OCI-LY1 (cell line): ENCODE data around the gene TRIM62.
A peak's percentile ranks its signal among the peaks of the same experiment; 100 is the strongest.

Experiments used
- H2AFZ ChIP-seq: fragments of 200-600 bp; sonication (generic), shearing (Covaris generic); 2 replicates; pipeline ENCODE4 v1.6.0; 2014; ENCODE audit warnings: antibody characterized with exemption, mild to moderate bottlenecking, low read length
- H3F3A ChIP-seq: fragments of 200-600 bp; sonication (generic), shearing (Covaris generic); 2 replicates; pipeline ENCODE4 v1.6.0; 2014; ENCODE audit warnings: mild to moderate bottlenecking, antibody characterized with exemption, low read length, moderate library complexity; ENCODE audit not compliant: insufficient read depth
- H3K27ac ChIP-seq: fragments of 200-600 bp; sonication (generic); 2 replicates; pipeline ENCODE4 v1.5.1; 2014; ENCODE audit warnings: low read length, mixed run types, mild to moderate bottlenecking, low read depth; ENCODE audit not compliant: poor library complexity, severe bottlenecking
- H3K27me3 ChIP-seq: fragments of 200-600 bp; sonication (generic); 2 replicates; pipeline ENCODE4 v1.6.0; 2014; ENCODE audit warnings: antibody characterized with exemption, mild to moderate bottlenecking, low read length, moderate library complexity; ENCODE audit not compliant: insufficient read depth
- H3K36me3 ChIP-seq: fragments of 200-600 bp; sonication (generic); 2 replicates; pipeline ENCODE4 v1.6.1; 2014; ENCODE audit warnings: mild to moderate bottlenecking, antibody characterized with exemption, low read length, moderate library complexity, mixed read lengths; ENCODE audit not compliant: insufficient read depth
- H3K4me1 ChIP-seq: fragments of 200-600 bp; sonication (generic); 2 replicates; pipeline ENCODE4 v1.5.1; 2014; ENCODE audit warnings: mild to moderate bottlenecking, low read length, moderate library complexity; ENCODE audit not compliant: insufficient read depth, severe bottlenecking
- H3K4me2 ChIP-seq: fragments of 200-600 bp; sonication (generic), shearing (Covaris generic); 2 replicates; pipeline ENCODE4 v1.6.1; 2014; ENCODE audit warnings: low read length
- H3K4me3 ChIP-seq: fragments of 200-600 bp; sonication (generic); 2 replicates; pipeline ENCODE4 v1.5.1; 2014; ENCODE audit warnings: low read length, low read depth, mild to moderate bottlenecking, mixed read lengths; ENCODE audit not compliant: poor library complexity, severe bottlenecking
- H3K79me2 ChIP-seq: fragments of 200-600 bp; shearing (Covaris generic); 2 replicates; pipeline ENCODE4 v1.6.1; 2016; ENCODE audit warnings: mixed run types, low read length, mixed read lengths; ENCODE audit not compliant: insufficient read depth
- H3K9ac ChIP-seq: fragments of 200-600 bp; sonication (generic), shearing (Covaris generic); 2 replicates; pipeline ENCODE4 v1.6.1; 2014; ENCODE audit warnings: mild to moderate bottlenecking, low read length, mixed read lengths
- H3K9me2 ChIP-seq: fragments of 200-600 bp; sonication (generic), shearing (Covaris generic); 2 replicates; pipeline ENCODE4 v1.6.1; 2014; ENCODE audit warnings: low read depth, mild to moderate bottlenecking, low read length, mixed read lengths
- H3K9me3 ChIP-seq: fragments of 200-600 bp; shearing (Covaris generic); 2 replicates; pipeline ENCODE4 v1.6.1; 2014; ENCODE audit warnings: low read length, mixed read lengths
- H4K20me1 ChIP-seq: fragments of 200-600 bp; sonication (generic), shearing (Covaris generic); 2 replicates; pipeline ENCODE4 v1.6.0; 2016; ENCODE audit warnings: mild to moderate bottlenecking, low read length; ENCODE audit not compliant: insufficient read depth
- CTCF ChIP-seq: fragments of 200-600 bp; sonication (generic), shearing (Covaris generic); IDR thresholded peaks from 2 replicates; pipeline ENCODE4 v1.5.1; 2017; ENCODE audit warnings: mild to moderate bottlenecking, antibody characterized with exemption, low read length, moderate library complexity, mixed read lengths
- EZH2 ChIP-seq: fragments of 200-600 bp; sonication (generic), shearing (Covaris generic); IDR thresholded peaks from 2 replicates; pipeline ENCODE4 v1.8.0; 2017; ENCODE audit warnings: borderline replicate concordance, mixed run types, mild to moderate bottlenecking, antibody characterized with exemption, low read length, moderate library complexity, mixed read lengths

TRIM62 gene

DNA sequence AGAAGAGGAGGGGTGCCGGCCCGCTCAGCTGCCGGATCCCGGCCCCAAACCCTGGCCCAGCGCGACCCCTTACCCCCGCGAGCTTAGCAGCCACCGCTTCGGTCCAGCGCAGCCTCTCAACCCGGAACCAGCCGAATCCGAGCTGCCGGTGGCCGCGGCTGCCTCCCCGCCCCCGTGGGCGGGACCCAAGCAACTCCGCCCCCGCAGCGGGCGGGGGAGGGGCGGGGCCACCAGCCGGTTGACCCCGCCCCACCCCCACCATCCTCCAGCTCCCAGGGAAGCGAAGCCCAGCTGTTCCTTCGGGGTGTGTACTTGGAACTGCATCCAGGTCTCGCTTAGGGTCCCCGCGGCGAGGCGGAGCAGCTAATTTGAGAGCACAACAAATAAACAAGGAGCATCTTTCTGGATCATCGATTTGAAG is at the start of gene TRIM62:
TSS of gene TRIM62 (minus strand) at position 123 of the 421 bp plus-strand sequence. CDS start 611 bp downstream, outside the sequence.
- H2AFZ ChIP-seq: no peak within 1 kb of the TSS
- no peaks in the 10 kb centered on the region for H4K20me1 ChIP-seq
- H3K9ac ChIP-seq: peak within 1 kb of the TSS; percentile 30
- no peaks in the 10 kb centered on the region for H3K9me3 ChIP-seq
- H3K27me3 ChIP-seq: no peaks in the 10 kb centered on the region
- H3K36me3 ChIP-seq: no peaks in the 10 kb centered on the region
- H3K27ac ChIP-seq: no peak within 1 kb of the TSS
- no peaks in the 10 kb centered on the region for H3K9me2 ChIP-seq
- TF ChIP-seq CTCF: no peak
- TF ChIP-seq EZH2: no peak
- peak within 1 kb of the TSS; percentile 75 for H3K4me2 ChIP-seq
- peaks cover 15% of the 10 kb centered on the region for H3K4me1 ChIP-seq
- H3F3A ChIP-seq: no peaks in the 10 kb centered on the region
- peak within 1 kb of the TSS; percentile 67 for H3K4me3 ChIP-seq
- H3K79me2 ChIP-seq: no peaks in the 10 kb centered on the region

DNA sequence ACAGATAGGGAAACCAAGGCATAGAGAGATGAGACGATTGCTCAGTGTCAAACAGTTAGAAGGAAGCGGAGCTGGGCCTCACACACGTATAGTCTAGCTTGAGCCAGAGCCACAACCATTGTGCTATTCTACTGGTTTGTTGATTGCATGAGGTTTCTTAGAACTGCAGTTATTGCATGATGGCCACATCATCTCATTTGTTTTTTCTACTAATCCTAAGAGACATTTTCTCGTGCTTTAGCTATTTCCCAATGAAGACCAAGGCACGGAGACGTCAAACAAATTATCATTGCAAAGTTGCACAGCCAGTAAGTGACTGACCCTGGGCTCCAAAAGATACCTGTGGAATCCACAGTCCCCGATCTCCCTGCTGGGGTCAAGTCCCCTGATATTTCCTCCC is 49.3 kb upstream of the TRIM62 start:
- no peak overlapping the region for H3K4me3 ChIP-seq
- TF ChIP-seq EZH2 (no peak), CTCF (no peak)
- H3K4me2 ChIP-seq: no peak overlapping the region

DNA sequence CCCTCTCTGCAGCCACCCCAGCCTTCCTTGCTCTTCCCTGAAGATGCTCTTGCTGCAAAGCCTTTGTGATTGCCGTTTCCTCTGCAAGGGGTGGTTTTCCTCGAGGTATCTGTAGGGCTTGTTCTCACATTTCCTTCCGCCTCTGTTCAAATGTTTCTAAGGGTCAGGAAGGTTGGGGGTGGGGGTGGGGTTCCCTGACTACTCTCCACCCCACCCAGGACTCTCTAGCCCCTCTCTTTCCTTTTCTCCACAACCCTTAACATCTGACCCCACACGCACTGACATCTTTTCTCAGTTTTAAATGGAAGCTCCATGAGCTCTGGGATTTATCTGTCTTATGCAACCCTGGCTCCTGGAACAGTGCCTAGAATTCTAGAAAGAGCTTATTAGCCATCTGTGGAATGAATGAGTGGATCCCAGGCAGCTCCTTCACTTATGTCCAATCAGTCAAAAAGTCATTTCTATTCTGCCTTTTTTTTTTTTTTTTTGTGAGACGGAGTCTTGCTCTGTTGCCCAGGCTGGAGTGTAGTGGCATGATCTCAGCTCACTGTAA is 47.2 kb upstream of the TRIM62 start:
- Histone ChIP-seq H3K27me3 (peaks cover 5% of the 10 kb centered on the region; the same call in 1 of the 2 replicates), H2AFZ (no peak overlapping the region), H4K20me1 (no peaks in the 10 kb centered on the region), H3K79me2 (no peaks in the 10 kb centered on the region), H3K27ac (no peak overlapping the region), H3K36me3 (no peaks in the 10 kb centered on the region), H3F3A (no peaks in the 10 kb centered on the region), H3K9me2 (no peaks in the 10 kb centered on the region), H3K9ac (no peak overlapping the region), H3K9me3 (no peaks in the 10 kb centered on the region), H3K4me2 (no peak overlapping the region), H3K4me3 (no peak overlapping the region), H3K4me1 (no peaks in the 10 kb centered on the region)
- TF ChIP-seq CTCF: no peak
- TF ChIP-seq EZH2: no peak

More for the DNA sequence above, 49.3 kb upstream of the TRIM62 start:
- no peaks in the 10 kb centered on the region for H3K79me2 ChIP-seq
- H3K9ac ChIP-seq: no peak overlapping the region
- no peaks in the 10 kb centered on the region for H3K9me2 ChIP-seq
- H3F3A ChIP-seq: no peaks in the 10 kb centered on the region
- H3K4me1 ChIP-seq: no peaks in the 10 kb centered on the region
- no peak overlapping the region for H3K27ac ChIP-seq
- no peaks in the 10 kb centered on the region for H4K20me1 ChIP-seq
- H3K36me3 ChIP-seq: no peaks in the 10 kb centered on the region
- H2AFZ ChIP-seq: no peak overlapping the region
- peaks cover 10% of the 10 kb centered on the region; the same call in 1 of the 2 replicates for H3K27me3 ChIP-seq
- H3K9me3 ChIP-seq: no peaks in the 10 kb centered on the region
